Omental fat pad (tissue), 4 donors: ENCODE data around the gene HPD. TPM values are rescaled to one million over a fixed set of nuclear protein-coding genes. Genes with fewer than 3 reads are reported as not detected.

Source experiments
- ATAC-seq: fragments of 150-250 bp; one replicate; pipeline ENCODE4 v1.9.1; 2016; ENCODE audit warnings: mild to moderate bottlenecking, moderate library complexity; ENCODE audit not compliant: low FRiP score
- DNase-seq: peaks from one replicate; pipeline ENCODE4 v3.0.0-alpha.2; 2019; ENCODE audit warnings: low spot score
- total RNA-seq, 4 donors: library from RNA; depleted of rRNA; stranded (reverse); fragments of >200 nt; gene quantifications; one replicate each; pipeline ENCODE4 v1.1.0, GENCODE V29; 2016
- TF ChIP-seq, protein P1 (sequence below), 3 donors: fragments of 450-650 bp; IDR thresholded peaks; one replicate each; pipeline ENCODE4 v1.5.1; 2016 to 2017; ENCODE audit warnings: antibody characterized with exemption in 3 of 3, mild to moderate bottlenecking in 3 of 3, moderate library complexity in 2 of 3

Gene HPD
- total RNA-seq, 4 donors from 2014 or later, result 0.82 to 8.5 (median 1.6) TPM

DNA sequence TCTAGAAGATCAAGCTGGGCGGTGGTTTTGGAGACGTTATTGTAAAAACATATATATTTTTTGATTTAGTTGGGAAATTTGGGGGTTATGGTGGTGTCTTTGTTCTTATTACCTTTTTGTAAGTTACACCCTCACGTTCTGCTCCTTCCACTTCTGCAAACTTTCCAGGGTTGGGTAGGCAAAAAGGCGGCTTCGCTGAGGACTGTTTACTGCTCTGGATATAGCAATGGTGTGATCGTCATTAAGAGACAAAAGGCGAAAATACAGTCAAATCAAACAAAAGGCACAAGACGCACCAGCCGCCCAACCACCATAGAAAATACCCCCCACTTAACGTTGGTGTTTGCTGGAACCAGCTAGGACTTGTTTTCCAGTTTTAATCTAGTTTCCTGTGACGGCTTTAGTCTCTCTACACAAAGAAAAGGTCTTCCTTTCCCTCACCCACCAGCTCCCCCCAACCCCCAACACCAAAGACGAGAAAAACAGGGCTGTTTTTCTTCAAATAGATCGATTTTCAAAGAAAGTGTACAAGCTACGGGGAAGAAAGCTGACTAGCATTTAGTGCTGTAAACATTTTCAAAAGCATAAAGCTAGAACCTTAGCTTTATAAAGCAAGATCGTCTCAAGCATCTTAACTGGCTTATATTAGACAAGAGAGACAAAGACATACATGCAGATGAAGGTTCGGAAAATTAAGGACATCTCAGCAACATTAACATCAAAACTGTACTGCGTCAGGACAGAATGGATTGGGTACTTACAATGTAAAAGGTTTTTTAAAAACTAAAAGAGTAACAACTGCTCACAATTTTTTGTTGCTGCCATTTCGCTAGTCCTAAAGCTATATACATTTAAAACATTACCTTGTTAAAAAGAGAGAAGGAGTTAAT, 56.8 kb downstream of the HPD start:
- ATAC-seq (no peak), DNase-seq (no peak)
- TF ChIP-seq, protein P1, sequence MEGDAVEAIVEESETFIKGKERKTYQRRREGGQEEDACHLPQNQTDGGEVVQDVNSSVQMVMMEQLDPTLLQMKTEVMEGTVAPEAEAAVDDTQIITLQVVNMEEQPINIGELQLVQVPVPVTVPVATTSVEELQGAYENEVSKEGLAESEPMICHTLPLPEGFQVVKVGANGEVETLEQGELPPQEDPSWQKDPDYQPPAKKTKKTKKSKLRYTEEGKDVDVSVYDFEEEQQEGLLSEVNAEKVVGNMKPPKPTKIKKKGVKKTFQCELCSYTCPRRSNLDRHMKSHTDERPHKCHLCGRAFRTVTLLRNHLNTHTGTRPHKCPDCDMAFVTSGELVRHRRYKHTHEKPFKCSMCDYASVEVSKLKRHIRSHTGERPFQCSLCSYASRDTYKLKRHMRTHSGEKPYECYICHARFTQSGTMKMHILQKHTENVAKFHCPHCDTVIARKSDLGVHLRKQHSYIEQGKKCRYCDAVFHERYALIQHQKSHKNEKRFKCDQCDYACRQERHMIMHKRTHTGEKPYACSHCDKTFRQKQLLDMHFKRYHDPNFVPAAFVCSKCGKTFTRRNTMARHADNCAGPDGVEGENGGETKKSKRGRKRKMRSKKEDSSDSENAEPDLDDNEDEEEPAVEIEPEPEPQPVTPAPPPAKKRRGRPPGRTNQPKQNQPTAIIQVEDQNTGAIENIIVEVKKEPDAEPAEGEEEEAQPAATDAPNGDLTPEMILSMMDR (IDR thresholded peaks at IDR 0.05), result no peak

DNA sequence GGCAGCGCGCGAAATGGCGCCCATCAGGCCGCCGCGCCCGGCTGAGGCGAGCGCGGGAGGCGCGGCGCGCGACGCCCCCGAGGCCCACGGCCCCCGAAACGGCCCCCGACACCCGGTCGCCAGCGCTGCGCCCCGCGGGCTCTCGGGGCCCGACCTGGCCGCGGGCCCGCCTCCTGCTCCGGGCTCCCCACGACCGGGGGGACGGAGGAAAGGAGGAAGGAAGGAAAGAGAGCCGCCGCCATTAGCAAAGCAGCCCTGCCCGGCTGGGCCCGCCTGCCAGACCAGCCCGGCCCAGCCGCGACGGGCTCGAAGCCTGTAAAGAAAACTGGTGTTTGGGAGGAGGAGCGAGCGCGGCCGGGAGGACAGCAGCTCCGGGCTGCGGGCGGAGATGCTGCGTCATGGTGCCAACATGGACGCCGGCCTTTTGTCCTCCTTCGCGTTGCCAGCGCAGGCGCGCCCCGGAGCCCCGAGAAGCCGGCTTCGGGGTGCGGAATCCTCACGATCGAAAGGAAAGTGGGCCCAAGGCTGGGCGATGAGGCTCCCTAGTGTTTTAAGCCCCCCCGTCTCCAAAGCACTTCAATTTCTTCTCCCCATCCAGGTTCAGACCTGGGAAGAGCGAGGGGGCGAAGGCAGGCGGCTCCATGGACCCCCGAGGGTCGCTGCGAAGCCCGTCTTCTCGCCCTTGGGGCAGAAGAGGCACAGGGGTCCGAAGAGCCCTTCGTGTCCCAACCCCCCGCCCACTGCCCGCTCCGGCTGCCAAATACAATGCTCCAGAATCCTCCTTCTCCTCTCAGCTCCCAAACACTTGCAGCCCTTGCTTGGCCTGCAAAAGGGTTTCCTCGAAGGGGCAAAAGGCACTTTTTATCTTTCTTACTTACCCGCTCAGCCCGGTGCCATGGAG, 57.7 kb downstream of the HPD start:
- ATAC-seq (no peak), DNase-seq (no peak)
- TF ChIP-seq, protein P1 (IDR thresholded peaks at IDR 0.05), result no peak

DNA sequence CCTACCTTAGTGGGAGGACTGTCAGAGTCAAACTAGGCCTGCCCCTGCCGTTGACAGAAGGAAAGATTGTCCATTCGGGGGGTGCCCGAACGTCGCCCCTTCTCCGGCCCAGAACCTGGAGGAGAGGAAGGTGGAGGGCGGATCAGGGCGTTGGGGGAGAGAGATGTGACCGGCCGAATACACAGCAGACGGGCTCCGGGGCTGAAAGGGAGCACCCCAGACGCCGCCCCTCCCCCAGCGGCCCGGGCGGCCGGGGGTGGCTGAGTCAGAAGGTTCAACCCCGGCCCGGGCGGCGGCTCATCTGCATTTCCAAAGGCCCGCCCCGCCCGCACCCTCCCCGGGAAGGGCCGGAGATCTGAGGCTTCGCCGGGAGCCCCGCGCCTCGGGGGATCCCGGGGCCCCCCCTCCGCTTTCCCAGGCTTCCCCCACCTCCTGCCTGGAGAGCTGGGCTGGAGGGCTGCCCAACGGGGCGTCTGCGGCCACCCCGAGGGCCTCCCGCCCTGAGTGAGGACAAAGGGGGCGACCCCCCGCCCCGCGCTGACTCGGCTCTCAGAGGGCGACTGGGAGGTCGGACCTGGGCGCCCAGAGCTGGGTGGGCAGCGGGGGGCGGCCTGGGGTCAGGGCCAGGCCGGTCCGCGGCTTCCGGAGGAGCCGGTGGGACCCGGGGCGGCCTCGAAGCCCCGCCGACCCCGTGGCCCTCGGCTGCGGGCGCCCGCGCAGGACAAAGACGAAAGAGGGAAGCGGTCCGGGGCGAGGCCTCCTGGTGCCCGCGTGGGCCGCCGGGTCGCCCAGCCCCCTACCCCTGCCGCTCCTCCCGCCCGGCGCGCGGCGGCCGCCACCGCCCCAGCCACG, 58.6 kb downstream of the HPD start:
- TF ChIP-seq, protein P1 (IDR thresholded peaks at IDR 0.05), result no peak
- peak; percentile 58 for ATAC-seq
- DNase-seq, result peak; percentile 78

DNA sequence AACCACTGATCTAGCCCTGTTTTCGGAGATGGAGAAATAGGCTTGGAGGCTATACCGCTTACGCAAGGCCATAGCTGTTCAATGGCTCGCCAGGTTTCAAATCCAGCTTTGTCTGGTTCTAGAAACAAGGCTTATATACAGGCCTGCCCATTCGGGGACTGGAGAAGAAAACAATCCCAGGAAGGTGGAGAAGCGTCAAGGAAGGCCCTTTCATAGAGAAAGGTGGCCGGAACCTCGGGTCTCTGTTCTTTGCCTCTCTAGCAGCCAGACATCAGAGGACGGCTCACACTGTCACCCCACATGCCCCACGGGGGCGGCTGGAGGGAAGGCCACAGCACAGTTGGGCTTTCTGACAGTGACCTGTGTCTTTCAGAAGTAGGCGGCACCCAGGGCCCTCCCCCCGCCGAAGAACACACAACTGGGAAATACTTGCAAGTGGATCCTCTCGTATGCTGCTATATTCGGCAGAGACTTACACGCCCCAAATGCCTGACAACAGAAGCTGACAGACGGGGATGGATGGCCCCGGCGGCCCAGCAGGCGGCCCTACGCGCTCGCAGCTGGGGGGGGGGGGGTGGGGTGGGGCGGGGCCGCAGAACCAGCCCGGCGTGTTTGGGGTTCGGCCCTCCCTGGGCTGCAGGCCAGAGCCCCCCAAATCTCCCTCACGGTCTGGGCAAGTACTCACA, 59.4 kb downstream of the HPD start:
- no peak for DNase-seq
- ATAC-seq, result no peak
- TF ChIP-seq, protein P1 (IDR thresholded peaks at IDR 0.05), result no peak

DNA sequence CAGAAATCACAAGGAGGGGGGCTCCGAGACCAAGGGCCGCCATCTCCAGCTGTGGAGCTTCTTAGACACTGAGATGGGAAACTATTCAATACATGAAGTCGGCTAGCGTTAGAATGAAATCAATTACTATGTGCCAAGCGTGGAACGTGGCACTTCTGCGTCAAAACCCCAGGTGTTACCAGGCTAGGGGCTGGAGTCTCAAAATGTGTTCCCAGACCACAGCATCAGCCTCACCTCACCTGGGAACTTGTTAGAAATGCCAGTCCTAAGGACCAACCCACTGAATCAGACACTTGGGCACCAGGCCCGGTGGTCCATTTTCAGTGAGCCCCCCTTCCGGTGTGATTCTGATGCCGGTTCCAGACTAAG, 59.9 kb downstream of the HPD start:
- TF ChIP-seq, protein P1 (IDR thresholded peaks at IDR 0.05), result no peak
- ATAC-seq (no peak), DNase-seq (no peak)
